ENCODE measurements around the gene TM7SF3. TPM values are rescaled to one million over a fixed set of nuclear protein-coding genes. Genes with fewer than 3 reads are reported as not detected.
A peak's percentile ranks its signal among the peaks of the same experiment; 100 is the strongest.

TM7SF3 gene
- total and polyA plus RNA-seq, 2 donors (not counting 3 experiments of a cell fraction or from before 2014, with no cell fraction given) = 54.8 to 70.7 TPM

DNA sequence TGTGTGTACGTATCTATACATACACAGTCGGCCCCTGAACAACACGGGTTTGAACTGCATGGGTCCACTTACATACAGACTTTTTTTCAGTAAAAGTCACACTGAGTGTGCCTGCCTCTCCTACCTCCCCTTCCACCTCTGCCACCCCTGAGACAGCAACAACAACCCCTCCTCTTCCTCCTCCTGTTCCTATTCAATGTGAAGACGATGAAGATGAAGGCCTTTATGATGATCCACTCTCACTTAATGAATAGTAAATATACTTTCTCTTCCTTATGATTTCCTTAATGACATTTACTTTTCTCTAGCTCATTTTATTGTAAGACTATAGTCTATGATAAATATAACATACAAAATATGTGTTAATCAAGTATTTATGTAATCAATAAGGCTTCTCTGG is 25.5 kb downstream of the TM7SF3 start:
- Histone ChIP-seq H3K9me3 (replicated peaks; ENCODE audit: control insufficient read depth, insufficient read depth, low read length) (no peaks in the 10 kb centered on the region), H3K4me2 (ENCODE audit: insufficient read depth, low read length) (no peak overlapping the region), H3K36me3 (ENCODE audit: control insufficient read depth in 2 of 2, extremely low read depth in 1 of 2, insufficient read depth in 2 of 2, low read length in 2 of 2) (peaks cover 0 to 2% of the 10 kb centered on the region in 2 experiments), H3K79me2 (ENCODE audit: control insufficient read depth, insufficient read depth, low read length) (no peaks in the 10 kb centered on the region), H4K20me1 (replicated peaks; ENCODE audit: control insufficient read depth, extremely low read depth, insufficient read depth, low read length) (no peaks in the 10 kb centered on the region), H3K27ac (ENCODE audit: insufficient read depth, low read depth, low read length) (no peak overlapping the region), H2AFZ (ENCODE audit: low read depth, low read length) (no peak overlapping the region), H3K9me1 (replicated peaks; ENCODE audit: control insufficient read depth, extremely low read depth, insufficient read depth, low read length) (no peaks in the 10 kb centered on the region), H3K4me3 (replicated peaks in 1 of 3; ENCODE audit: insufficient read depth in 1 of 3, low read depth in 1 of 3, low read length in 3 of 3) (no peak overlapping the region), H3K9ac (replicated peaks; ENCODE audit: extremely low read depth, insufficient read depth, low read length) (no peak overlapping the region), H3K4me1 (ENCODE audit: control insufficient read depth, extremely low read depth, insufficient read depth, low read length) (no peaks in the 10 kb centered on the region), H3K27me3 (ENCODE audit: control insufficient read depth in 2 of 2, insufficient read depth in 2 of 2, low read length in 2 of 2) (no peaks in the 10 kb centered on the region)
- BruUV-seq (replicated peaks) = no TSS peak
- ChIA-PET CTCF (interaction anchor here (1.1 kb wide), 1 partner anchor 318 kb away, joined by 4 read pairs; no protein-coding TSS in a partner anchor), POLR2A (no interaction called here)
- intact Hi-C loops (cut with micrococcal nuclease) (no loop called here), dilution Hi-C loops (cut with MboI; ENCODE audit: extremely low pct_ligation_motif_present, low sequenced_read_pairs) (no loop called here)
- FAIRE-seq = no peak
- DNase-seq (ENCODE audit: low read depth, low spot score) = no peak
- no peak for TF ChIP-seq FOS (IDR thresholded peaks at IDR 0.05; ENCODE audit: borderline replicate concordance, insufficient read depth, low read length)

DNA sequence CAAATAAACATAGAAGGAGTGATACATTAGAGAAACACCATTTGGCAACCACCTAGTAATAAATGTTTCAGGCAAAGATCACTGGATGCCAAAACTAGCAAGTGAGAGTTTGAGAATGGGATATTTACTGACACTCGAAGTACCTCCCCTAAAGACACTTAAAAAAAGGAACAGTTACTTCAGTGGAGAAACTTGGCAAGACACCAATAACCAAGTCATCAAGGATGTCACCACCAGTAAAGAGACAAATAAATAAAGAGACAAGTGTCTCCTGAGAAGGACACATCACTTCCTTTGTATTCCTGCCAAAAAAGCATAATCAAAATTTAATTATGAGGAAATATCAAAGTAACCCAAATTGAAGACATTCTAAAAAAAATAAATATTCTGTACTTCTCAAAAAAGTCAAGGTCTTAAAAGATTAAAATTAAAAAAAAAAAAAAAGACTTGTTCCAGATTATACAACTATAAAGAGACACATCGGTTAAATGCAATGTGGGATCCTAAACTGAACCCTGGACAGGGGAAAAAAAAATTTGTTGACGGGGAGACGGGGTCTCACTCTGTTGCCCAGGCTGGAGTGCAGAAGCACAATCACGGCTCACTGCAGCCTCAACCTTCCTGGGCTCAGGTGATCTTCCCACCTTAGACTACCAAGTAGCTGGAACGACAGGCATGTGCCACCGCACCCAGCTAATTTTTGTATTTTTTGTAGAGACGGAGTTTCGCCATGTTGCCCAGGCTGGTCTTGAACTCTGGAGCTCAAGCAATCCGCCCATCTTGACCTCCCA is 26.4 kb downstream of the TM7SF3 start:
- dilution Hi-C loops (cut with MboI; ENCODE audit: extremely low pct_ligation_motif_present, low sequenced_read_pairs) (no loop called here), intact Hi-C loops (cut with micrococcal nuclease) (no loop called here)
- CTCF ChIA-PET = no interaction called here
- H3K27me3 ChIP-seq (ENCODE audit: control insufficient read depth in 2 of 2, insufficient read depth in 2 of 2, low read length in 2 of 2) = no peaks in the 10 kb centered on the region
- H2AFZ ChIP-seq (ENCODE audit: low read depth, low read length) = no peak overlapping the region
- DNase-seq (ENCODE audit: low read depth, low spot score) = no peak
- H3K79me2 ChIP-seq (ENCODE audit: control insufficient read depth, insufficient read depth, low read length) = no peaks in the 10 kb centered on the region
- H3K9me1 ChIP-seq (replicated peaks; ENCODE audit: control insufficient read depth, extremely low read depth, insufficient read depth, low read length) = no peaks in the 10 kb centered on the region
- TF ChIP-seq, protein P1, sequence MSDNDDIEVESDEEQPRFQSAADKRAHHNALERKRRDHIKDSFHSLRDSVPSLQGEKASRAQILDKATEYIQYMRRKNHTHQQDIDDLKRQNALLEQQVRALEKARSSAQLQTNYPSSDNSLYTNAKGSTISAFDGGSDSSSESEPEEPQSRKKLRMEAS (IDR thresholded peaks at IDR 0.05; ENCODE audit: insufficient read depth, insufficient read length) = no peak
- TF ChIP-seq FOS (IDR thresholded peaks at IDR 0.05; ENCODE audit: borderline replicate concordance, insufficient read depth, low read length) (no peak), EZH2 (IDR thresholded peaks at IDR 0.05; ENCODE audit: borderline replicate concordance, low read depth, low read length, severe bottlenecking) (no peak), JUN (IDR thresholded peaks at IDR 0.05; ENCODE audit: borderline replicate concordance, insufficient read depth, insufficient read length, low read depth) (no peak), POLR2AphosphoS5 (IDR thresholded peaks at IDR 0.05; ENCODE audit: insufficient read depth, low read depth, low read length) (no peak), GATA2 (IDR thresholded peaks at IDR 0.05; ENCODE audit: insufficient read depth, insufficient read length, low read depth, low read length) (no peak), POLR2A (IDR thresholded peaks at IDR 0.05; ENCODE audit: low read depth, low read length) (no peak), MYC (IDR thresholded peaks at IDR 0.05; ENCODE audit: low read depth, low read length) (no peak)
- TF ChIP-seq, protein P2, sequence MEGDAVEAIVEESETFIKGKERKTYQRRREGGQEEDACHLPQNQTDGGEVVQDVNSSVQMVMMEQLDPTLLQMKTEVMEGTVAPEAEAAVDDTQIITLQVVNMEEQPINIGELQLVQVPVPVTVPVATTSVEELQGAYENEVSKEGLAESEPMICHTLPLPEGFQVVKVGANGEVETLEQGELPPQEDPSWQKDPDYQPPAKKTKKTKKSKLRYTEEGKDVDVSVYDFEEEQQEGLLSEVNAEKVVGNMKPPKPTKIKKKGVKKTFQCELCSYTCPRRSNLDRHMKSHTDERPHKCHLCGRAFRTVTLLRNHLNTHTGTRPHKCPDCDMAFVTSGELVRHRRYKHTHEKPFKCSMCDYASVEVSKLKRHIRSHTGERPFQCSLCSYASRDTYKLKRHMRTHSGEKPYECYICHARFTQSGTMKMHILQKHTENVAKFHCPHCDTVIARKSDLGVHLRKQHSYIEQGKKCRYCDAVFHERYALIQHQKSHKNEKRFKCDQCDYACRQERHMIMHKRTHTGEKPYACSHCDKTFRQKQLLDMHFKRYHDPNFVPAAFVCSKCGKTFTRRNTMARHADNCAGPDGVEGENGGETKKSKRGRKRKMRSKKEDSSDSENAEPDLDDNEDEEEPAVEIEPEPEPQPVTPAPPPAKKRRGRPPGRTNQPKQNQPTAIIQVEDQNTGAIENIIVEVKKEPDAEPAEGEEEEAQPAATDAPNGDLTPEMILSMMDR (IDR thresholded peaks at IDR 0.05; ENCODE audit: extremely low read depth in 1 of 2, insufficient read depth in 1 of 2, low read depth in 1 of 2, low read length in 2 of 2) = no peak
- peak; percentile 38 for FAIRE-seq
- H3K4me3 ChIP-seq (replicated peaks in 1 of 3; ENCODE audit: insufficient read depth in 1 of 3, low read depth in 1 of 3, low read length in 3 of 3) = no peak overlapping the region
- no peaks in the 10 kb centered on the region for H3K36me3 ChIP-seq (ENCODE audit: control insufficient read depth in 2 of 2, extremely low read depth in 1 of 2, insufficient read depth in 2 of 2, low read length in 2 of 2)
- H3K4me1 ChIP-seq (ENCODE audit: control insufficient read depth, extremely low read depth, insufficient read depth, low read length) = no peaks in the 10 kb centered on the region
- no peaks in the 10 kb centered on the region for H3K9me3 ChIP-seq (replicated peaks; ENCODE audit: control insufficient read depth, insufficient read depth, low read length)
- H4K20me1 ChIP-seq (replicated peaks; ENCODE audit: control insufficient read depth, extremely low read depth, insufficient read depth, low read length) = no peaks in the 10 kb centered on the region
- no peak overlapping the region for H3K27ac ChIP-seq (ENCODE audit: insufficient read depth, low read depth, low read length)
- POLR2A ChIA-PET = no interaction called here
- no peak overlapping the region for H3K4me2 ChIP-seq (ENCODE audit: insufficient read depth, low read length)
- no TSS peak for BruUV-seq (replicated peaks)
- no peak overlapping the region for H3K9ac ChIP-seq (replicated peaks; ENCODE audit: extremely low read depth, insufficient read depth, low read length)

Measured in endothelial cell of umbilical vein (primary cell).